D721Med (cell line): ENCODE measurements around the gene BDKRB1.

Experiments used
- DNase-seq: peaks from one replicate; pipeline ENCODE4 v3.0.0; 2011; ENCODE audit warnings: low spot score; ENCODE audit not compliant: insufficient read length
- FAIRE-seq: peaks from 2 replicates; lab custom pipeline; 2011; peaks lifted over from hg19 to GRCh38; lab: Jason Lieb, UNC
- CTCF ChIP-seq: IDR thresholded peaks from 2 replicates; pipeline ENCODE4 v1.5.1; 2012; ENCODE audit warnings: mild to moderate bottlenecking, control low read depth; ENCODE audit not compliant: insufficient read depth; ENCODE audit errors: missing control alignments

The BDKRB1 gene

GRCh38 chr14:96232506-96232905, 23.5 kb upstream of the BDKRB1 start:
- FAIRE-seq = no peak
- DNase-seq = no peak
- no peak for TF ChIP-seq CTCF

- TF ChIP-seq CTCF = no peak
- DNase-seq (no peak), FAIRE-seq (no peak)
These were observed 22.3 kb upstream of the BDKRB1 start for GRCh38 chr14:96233661-96234060.

GRCh38 chr14:96235426-96235825, 20.6 kb upstream of the BDKRB1 start:
- no peak for TF ChIP-seq CTCF
- no peak for FAIRE-seq
- DNase-seq = no peak

- FAIRE-seq (no peak), DNase-seq (no peak)
- no peak for TF ChIP-seq CTCF
These were observed 18.4 kb upstream of the BDKRB1 start for GRCh38 chr14:96237641-96238040.

- no peak for FAIRE-seq
- no peak for TF ChIP-seq CTCF
- DNase-seq = no peak
These were observed 17.2 kb upstream of the BDKRB1 start for GRCh38 chr14:96238676-96239265.

- no peak for FAIRE-seq
- no peak for DNase-seq
- no peak for TF ChIP-seq CTCF
These were observed 16.3 kb upstream of the BDKRB1 start for GRCh38 chr14:96239711-96240141.

GRCh38 chr14:96240641-96241040, 15.4 kb upstream of the BDKRB1 start:
- DNase-seq (no peak), FAIRE-seq (no peak)
- no peak for TF ChIP-seq CTCF
